ENCODE measurements around the gene FCHSD1.
A peak's percentile ranks its signal among the peaks of the same experiment; 100 is the strongest.

- peak in 1 of 4 experiments; percentile 12 for TF ChIP-seq CTCF (IDR thresholded peaks at IDR 0.05)
- no peak for TF ChIP-seq POLR2AphosphoS5 (IDR thresholded peaks at IDR 0.05)
- no peak for TF ChIP-seq POLR2A (IDR thresholded peaks at IDR 0.05)
Observed at GRCh38 chr5:141641634-141642267, 9.5 kb downstream of the FCHSD1 start.

Data from prostate gland (tissue), 2 donors.